HCT116 (cell line): ENCODE measurements around the gene PDE1C. TPM values are rescaled to one million over a fixed set of nuclear protein-coding genes. Genes with fewer than 3 reads are reported as not detected.

Experiments used
- ATAC-seq: fragments of 200-7000 bp; cut with Tn5 transposase; 2 replicates; pipeline ENCODE4 v1.9.1; 2020; ENCODE audit warnings: mild to moderate bottlenecking, moderate library complexity
- BruUV-seq: library from RNA; stranded (reverse); fragments of 400-500 nt; replicated peaks from 2 replicates; lab custom pipeline; 2021; lab: Mats Ljungman, UMichigan
- CTCF ChIA-PET: fragments of 300-600 bp; sonication (Branson Sonifier 250); formaldehyde crosslinking; loops from one replicate; lab custom pipeline; 2021; ENCODE audit warnings: antibody characterized with exemption; lab: Charles Lee
- POLR2A ChIA-PET: fragments of 300-600, 350-600 bp; sonication (Branson Sonifier 250); formaldehyde crosslinking; loops from one replicate; lab custom pipeline; 2021; ENCODE audit warnings: antibody characterized with exemption; lab: Charles Lee
- RAD21 ChIA-PET, 2 experiments: fragments of 300-600 bp; sonication (Branson Sonifier 250); formaldehyde crosslinking; loops; one replicate each; lab custom pipeline; 2023; ENCODE audit warnings: low total read pairs in 2 of 2; ENCODE audit not compliant: uncharacterized antibody in 2 of 2, unreplicated experiment in 2 of 2, low non-redundant PET in 1 of 2; lab: Charles Lee
- DNase-seq: peaks from one replicate; pipeline ENCODE4 v3.0.0-alpha.2; 2010; ENCODE audit warnings: low read depth, low spot score
- H2AFZ ChIP-seq: fragments of 200-600 bp; shearing (Covaris generic), sonication (generic); 2 replicates; pipeline ENCODE4 v1.6.1; 2017; ENCODE audit warnings: low read depth, mixed run types, mixed read lengths, antibody characterized with exemption, low read length; ENCODE audit not compliant: poor library complexity, severe bottlenecking
- H3K27ac ChIP-seq: 2 replicates; pipeline ENCODE4 v1.5.1; 2012; ENCODE audit warnings: low read depth, low read length
- H3K27me3 ChIP-seq: fragments of 200-600 bp; sonication (generic); 2 replicates; pipeline ENCODE4 v1.6.1; 2016; ENCODE audit warnings: mixed run types, low read length, mixed read lengths; ENCODE audit not compliant: insufficient read depth
- H3K36me3 ChIP-seq, 2 experiments: fragments of 200-500 bp in 1 of 2; fragments of 200-600 bp in 1 of 2; sonication (Bioruptor generic) in 1 of 2; sonication (generic) in 1 of 2; 2 replicates each; pipeline versions ENCODE4 v1.5.1 to v1.6.1; 2014 to 2016; ENCODE audit warnings: low read length in 2 of 2, inconsistent platforms in 1 of 2, mixed read lengths in 1 of 2, mixed run types in 1 of 2; ENCODE audit not compliant: insufficient read depth in 2 of 2, control insufficient read depth in 1 of 2
- H3K4me1 ChIP-seq, 2 experiments: fragments of 200-600 bp in 1 of 2; sonication (generic) in 1 of 2; 2 replicates each; pipeline versions ENCODE4 v1.5.1 to v1.6.1; 2012 to 2017; ENCODE audit warnings: low read length in 2 of 2, inconsistent platforms in 1 of 2, mild to moderate bottlenecking in 1 of 2, mixed read lengths in 1 of 2, mixed run types in 1 of 2, moderate library complexity in 1 of 2; ENCODE audit not compliant: insufficient read depth in 2 of 2, control insufficient read depth in 1 of 2
- H3K4me2 ChIP-seq: fragments of 200-600 bp; sonication (generic); 2 replicates; pipeline ENCODE4 v1.6.1; 2017; ENCODE audit warnings: mixed run types, low read length, mixed read lengths
- H3K4me3 ChIP-seq, 2 experiments: fragments of 200-600 bp in 1 of 2; sonication (generic) in 1 of 2; replicated peaks in 1 of 2; 2 replicates each; pipeline ENCODE4 v1.5.1; 2011 to 2016; ENCODE audit warnings: low read length in 2 of 2, control low read depth in 1 of 2, low read depth in 1 of 2, mild to moderate bottlenecking in 1 of 2, mixed read lengths in 1 of 2, mixed run types in 1 of 2
- H3K79me2 ChIP-seq: fragments of 200-600 bp; sonication (generic); 2 replicates; pipeline ENCODE4 v1.6.1; 2017; ENCODE audit warnings: mild to moderate bottlenecking, mixed run types, low read length, moderate library complexity, mixed read lengths; ENCODE audit not compliant: insufficient read depth
- H3K9ac ChIP-seq: fragments of 200-600 bp; sonication (generic); 2 replicates; pipeline ENCODE4 v1.6.1; 2016; ENCODE audit warnings: low read length, mixed read lengths
- H3K9me2 ChIP-seq: fragments of 200-600 bp; sonication (generic), shearing (Covaris generic); 2 replicates; pipeline ENCODE4 v1.6.1; 2017; ENCODE audit warnings: mixed run types, mild to moderate bottlenecking, moderate library complexity; ENCODE audit not compliant: insufficient read depth
- H3K9me3 ChIP-seq, 2 experiments: fragments of 200-500 bp in 1 of 2; fragments of 200-600 bp in 1 of 2; sonication (Bioruptor generic) in 1 of 2; sonication (generic) in 1 of 2; 2 replicates each; pipeline ENCODE4 v1.6.1; 2014 to 2017; ENCODE audit warnings: low read length in 2 of 2, mixed read lengths in 2 of 2, inconsistent platforms in 1 of 2, low read depth in 1 of 2, mild to moderate bottlenecking in 1 of 2, mixed run types in 1 of 2, moderate library complexity in 1 of 2; ENCODE audit not compliant: control insufficient read depth in 1 of 2, insufficient read depth in 1 of 2
- H4K20me1 ChIP-seq: fragments of 200-600 bp; sonication (generic), shearing (Covaris generic); 2 replicates; pipeline ENCODE4 v1.6.1; 2017; ENCODE audit warnings: mixed run types, mild to moderate bottlenecking, moderate library complexity; ENCODE audit not compliant: insufficient read depth
- ATF3 ChIP-seq: IDR thresholded peaks from 2 replicates; pipeline ENCODE4 v1.6.1; 2012
- CBX3 ChIP-seq: IDR thresholded peaks from 2 replicates; pipeline ENCODE4 v1.6.1; 2012; ENCODE audit warnings: low read depth
- CEBPB ChIP-seq: IDR thresholded peaks from 2 replicates; pipeline ENCODE4 v1.6.1; 2012; ENCODE audit warnings: low read depth
- EGR1 ChIP-seq: IDR thresholded peaks from 2 replicates; pipeline ENCODE4 v1.6.1; 2012; ENCODE audit warnings: low read depth
- ELF1 ChIP-seq: IDR thresholded peaks from 2 replicates; pipeline ENCODE4 v1.6.1; 2012; ENCODE audit warnings: low read depth, borderline replicate concordance
- EZH2phosphoT487 ChIP-seq: fragments of 200-600 bp; IDR thresholded peaks from 2 replicates; pipeline ENCODE4 v1.6.1; 2018; ENCODE audit warnings: antibody characterized with exemption, borderline replicate concordance
- POLR2A ChIP-seq: IDR thresholded peaks from 2 replicates; pipeline ENCODE4 v1.7.0; 2011; ENCODE audit warnings: borderline replicate concordance; ENCODE audit not compliant: insufficient read depth, insufficient read length; ENCODE audit errors: extremely low read depth
- POLR2AphosphoS5 ChIP-seq: IDR thresholded peaks from 2 replicates; pipeline ENCODE4 v1.6.1; 2011; ENCODE audit warnings: mild to moderate bottlenecking, low read depth, low read length, moderate library complexity
- RAD21 ChIP-seq: IDR thresholded peaks from 2 replicates; pipeline ENCODE4 v1.6.1; 2012; ENCODE audit warnings: low read depth, mild to moderate bottlenecking
- SIN3A ChIP-seq: IDR thresholded peaks from 2 replicates; pipeline ENCODE4 v1.6.1; 2012; ENCODE audit warnings: low read depth
- SP1 ChIP-seq: IDR thresholded peaks from 2 replicates; pipeline ENCODE4 v1.6.1; 2012; ENCODE audit warnings: low read depth
- SRF ChIP-seq: IDR thresholded peaks from 2 replicates; pipeline ENCODE4 v1.6.1; 2012; ENCODE audit warnings: low read depth
- TCF7L2 ChIP-seq: IDR thresholded peaks from 2 replicates; pipeline ENCODE4 v1.7.0; 2011; ENCODE audit warnings: borderline replicate concordance, inconsistent platforms; ENCODE audit not compliant: insufficient read depth, insufficient read length; ENCODE audit errors: extremely low read depth
- YY1 ChIP-seq: IDR thresholded peaks from 2 replicates; pipeline ENCODE4 v1.6.1; 2011; ENCODE audit warnings: low read length, low read depth, moderate library complexity, mild to moderate bottlenecking; ENCODE audit not compliant: insufficient replicate concordance; ENCODE audit errors: extremely low read depth
- ZNF274 ChIP-seq: fragments of 200-500 bp; sonication (Bioruptor generic); IDR thresholded peaks from 2 replicates; pipeline ENCODE4 v1.6.1; 2014; ENCODE audit warnings: mild to moderate bottlenecking, low read depth, low read length, inconsistent platforms
- intact Hi-C: fragments of 100-400 bp; cut with micrococcal nuclease; formaldehyde crosslinking; loops from 2 replicates; pipeline ENCODE4 v1.10.0; 2022
- total RNA-seq: library from RNA; stranded (reverse); gene quantifications from one replicate; pipeline ENCODE4 v1.2.1, GENCODE V29; 2021; ENCODE audit not compliant: unreplicated experiment
- TF ChIP-seq, protein P1 (sequence below): IDR thresholded peaks from 2 replicates; pipeline ENCODE4 v1.6.1; 2012; ENCODE audit warnings: low read depth
- TF ChIP-seq, protein P2 (sequence below), 3 experiments: fragments of 200-600 bp in 1 of 3; sonication (generic) in 1 of 3; IDR thresholded peaks in 2 of 3; conservative IDR thresholded peaks in 1 of 3; 2 replicates each; pipeline ENCODE4 v1.5.1; 2012 to 2017; ENCODE audit warnings: low read depth in 2 of 3, low read length in 2 of 3, antibody characterized with exemption in 1 of 3, borderline replicate concordance in 1 of 3, control low read depth in 1 of 3, mild to moderate bottlenecking in 1 of 3, mixed read lengths in 1 of 3, mixed run types in 1 of 3, moderate library complexity in 1 of 3; ENCODE audit not compliant: insufficient read depth in 1 of 3

PDE1C gene
- total RNA-seq, 1 experiment from 2014 or later, result 0.17 TPM

DNA sequence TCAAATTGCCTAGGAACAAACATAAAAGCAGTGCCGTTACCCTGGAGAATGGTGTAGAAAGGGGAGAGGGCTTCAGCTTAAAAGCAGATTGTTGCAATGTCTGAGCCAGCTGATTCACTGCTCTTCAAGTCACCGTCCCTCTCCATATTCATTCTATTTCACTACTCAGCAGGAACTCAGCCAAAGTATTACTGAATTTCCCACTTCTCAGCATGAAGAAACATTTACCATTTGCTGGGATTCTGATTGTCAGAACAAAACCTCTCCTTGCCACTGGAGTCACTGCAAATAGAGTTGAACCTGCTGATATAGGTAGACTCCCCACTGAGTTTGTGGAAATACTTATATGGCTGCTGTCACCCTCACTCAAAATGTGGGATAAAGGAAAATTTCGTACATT, 311.5 kb downstream of the PDE1C start:
- Histone ChIP-seq H3K9me3 (no peaks in the 10 kb centered on the region), H3K27me3 (no peaks in the 10 kb centered on the region; the same call in 1 of the 2 replicates), H3K36me3 (no peaks in the 10 kb centered on the region), H3K4me1 (no peaks in the 10 kb centered on the region), H3K4me2 (no peak overlapping the region), H4K20me1 (no peaks in the 10 kb centered on the region), H3K4me3 (no peak overlapping the region), H2AFZ (no peak overlapping the region), H3K79me2 (no peaks in the 10 kb centered on the region), H3K27ac (no peak overlapping the region), H3K9me2 (no peaks in the 10 kb centered on the region), H3K9ac (no peak overlapping the region)
- ATAC-seq (no peak), DNase-seq (no peak)
- intact Hi-C loops, result no loop called here
- ChIA-PET CTCF (no interaction called here), RAD21 (no interaction called here), POLR2A (no interaction called here)
- BruUV-seq, result no TSS peak
- no peak for TF ChIP-seq SP1
- TF ChIP-seq YY1, result no peak
- no peak for TF ChIP-seq EGR1
- no peak for TF ChIP-seq POLR2AphosphoS5
- no peak for TF ChIP-seq ZNF274
- no peak for TF ChIP-seq CBX3
- TF ChIP-seq SIN3A, result no peak

- no TSS peak for BruUV-seq
- H3K27me3 ChIP-seq, result peaks cover 12% of the 10 kb centered on the region; the same call in 1 of the 2 replicates
- ATAC-seq (no peak), DNase-seq (no peak)
- no peaks in the 10 kb centered on the region for H3K79me2 ChIP-seq
- H4K20me1 ChIP-seq, result no peaks in the 10 kb centered on the region
- CTCF ChIA-PET, result no interaction called here
- no peaks in the 10 kb centered on the region for H3K9me2 ChIP-seq
- H3K4me3 ChIP-seq, result no peak overlapping the region
- no peak overlapping the region for H3K4me2 ChIP-seq
- no peaks in the 10 kb centered on the region for H3K4me1 ChIP-seq
- no peak overlapping the region for H3K27ac ChIP-seq
- H3K9me3 ChIP-seq, result no peaks in the 10 kb centered on the region
- no peak overlapping the region for H2AFZ ChIP-seq
- POLR2A ChIA-PET, result no interaction called here
- RAD21 ChIA-PET, result no interaction called here
- H3K9ac ChIP-seq, result no peak overlapping the region
- intact Hi-C loops, result no loop called here
- H3K36me3 ChIP-seq, result no peaks in the 10 kb centered on the region
- TF ChIP-seq EZH2phosphoT487, result no peak
- TF ChIP-seq, protein P1, sequence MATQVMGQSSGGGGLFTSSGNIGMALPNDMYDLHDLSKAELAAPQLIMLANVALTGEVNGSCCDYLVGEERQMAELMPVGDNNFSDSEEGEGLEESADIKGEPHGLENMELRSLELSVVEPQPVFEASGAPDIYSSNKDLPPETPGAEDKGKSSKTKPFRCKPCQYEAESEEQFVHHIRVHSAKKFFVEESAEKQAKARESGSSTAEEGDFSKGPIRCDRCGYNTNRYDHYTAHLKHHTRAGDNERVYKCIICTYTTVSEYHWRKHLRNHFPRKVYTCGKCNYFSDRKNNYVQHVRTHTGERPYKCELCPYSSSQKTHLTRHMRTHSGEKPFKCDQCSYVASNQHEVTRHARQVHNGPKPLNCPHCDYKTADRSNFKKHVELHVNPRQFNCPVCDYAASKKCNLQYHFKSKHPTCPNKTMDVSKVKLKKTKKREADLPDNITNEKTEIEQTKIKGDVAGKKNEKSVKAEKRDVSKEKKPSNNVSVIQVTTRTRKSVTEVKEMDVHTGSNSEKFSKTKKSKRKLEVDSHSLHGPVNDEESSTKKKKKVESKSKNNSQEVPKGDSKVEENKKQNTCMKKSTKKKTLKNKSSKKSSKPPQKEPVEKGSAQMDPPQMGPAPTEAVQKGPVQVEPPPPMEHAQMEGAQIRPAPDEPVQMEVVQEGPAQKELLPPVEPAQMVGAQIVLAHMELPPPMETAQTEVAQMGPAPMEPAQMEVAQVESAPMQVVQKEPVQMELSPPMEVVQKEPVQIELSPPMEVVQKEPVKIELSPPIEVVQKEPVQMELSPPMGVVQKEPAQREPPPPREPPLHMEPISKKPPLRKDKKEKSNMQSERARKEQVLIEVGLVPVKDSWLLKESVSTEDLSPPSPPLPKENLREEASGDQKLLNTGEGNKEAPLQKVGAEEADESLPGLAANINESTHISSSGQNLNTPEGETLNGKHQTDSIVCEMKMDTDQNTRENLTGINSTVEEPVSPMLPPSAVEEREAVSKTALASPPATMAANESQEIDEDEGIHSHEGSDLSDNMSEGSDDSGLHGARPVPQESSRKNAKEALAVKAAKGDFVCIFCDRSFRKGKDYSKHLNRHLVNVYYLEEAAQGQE, result no peak
- no peak for TF ChIP-seq POLR2A
- no peak for TF ChIP-seq ATF3
- no peak for TF ChIP-seq YY1
- no peak for TF ChIP-seq SRF
- no peak for TF ChIP-seq ELF1
- TF ChIP-seq, protein P2, sequence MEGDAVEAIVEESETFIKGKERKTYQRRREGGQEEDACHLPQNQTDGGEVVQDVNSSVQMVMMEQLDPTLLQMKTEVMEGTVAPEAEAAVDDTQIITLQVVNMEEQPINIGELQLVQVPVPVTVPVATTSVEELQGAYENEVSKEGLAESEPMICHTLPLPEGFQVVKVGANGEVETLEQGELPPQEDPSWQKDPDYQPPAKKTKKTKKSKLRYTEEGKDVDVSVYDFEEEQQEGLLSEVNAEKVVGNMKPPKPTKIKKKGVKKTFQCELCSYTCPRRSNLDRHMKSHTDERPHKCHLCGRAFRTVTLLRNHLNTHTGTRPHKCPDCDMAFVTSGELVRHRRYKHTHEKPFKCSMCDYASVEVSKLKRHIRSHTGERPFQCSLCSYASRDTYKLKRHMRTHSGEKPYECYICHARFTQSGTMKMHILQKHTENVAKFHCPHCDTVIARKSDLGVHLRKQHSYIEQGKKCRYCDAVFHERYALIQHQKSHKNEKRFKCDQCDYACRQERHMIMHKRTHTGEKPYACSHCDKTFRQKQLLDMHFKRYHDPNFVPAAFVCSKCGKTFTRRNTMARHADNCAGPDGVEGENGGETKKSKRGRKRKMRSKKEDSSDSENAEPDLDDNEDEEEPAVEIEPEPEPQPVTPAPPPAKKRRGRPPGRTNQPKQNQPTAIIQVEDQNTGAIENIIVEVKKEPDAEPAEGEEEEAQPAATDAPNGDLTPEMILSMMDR (IDR thresholded peaks at IDR 0.05 in 2 of 3, conservative IDR thresholded peaks at IDR 0.05 in 1 of 3; ENCODE audit: borderline replicate concordance in 1 of 3, insufficient read depth in 1 of 3, low read depth in 2 of 3, low read length in 2 of 3), result no peak
- TF ChIP-seq CEBPB, result no peak
- no peak for TF ChIP-seq SP1
- no peak for TF ChIP-seq RAD21
- TF ChIP-seq TCF7L2, result no peak
These were observed 318.5 kb downstream of the PDE1C start for GRCh38 chr7:31751726-31752125.
